Measurements from ENCODE around the gene FHAD1.

The FHAD1 gene

DNA sequence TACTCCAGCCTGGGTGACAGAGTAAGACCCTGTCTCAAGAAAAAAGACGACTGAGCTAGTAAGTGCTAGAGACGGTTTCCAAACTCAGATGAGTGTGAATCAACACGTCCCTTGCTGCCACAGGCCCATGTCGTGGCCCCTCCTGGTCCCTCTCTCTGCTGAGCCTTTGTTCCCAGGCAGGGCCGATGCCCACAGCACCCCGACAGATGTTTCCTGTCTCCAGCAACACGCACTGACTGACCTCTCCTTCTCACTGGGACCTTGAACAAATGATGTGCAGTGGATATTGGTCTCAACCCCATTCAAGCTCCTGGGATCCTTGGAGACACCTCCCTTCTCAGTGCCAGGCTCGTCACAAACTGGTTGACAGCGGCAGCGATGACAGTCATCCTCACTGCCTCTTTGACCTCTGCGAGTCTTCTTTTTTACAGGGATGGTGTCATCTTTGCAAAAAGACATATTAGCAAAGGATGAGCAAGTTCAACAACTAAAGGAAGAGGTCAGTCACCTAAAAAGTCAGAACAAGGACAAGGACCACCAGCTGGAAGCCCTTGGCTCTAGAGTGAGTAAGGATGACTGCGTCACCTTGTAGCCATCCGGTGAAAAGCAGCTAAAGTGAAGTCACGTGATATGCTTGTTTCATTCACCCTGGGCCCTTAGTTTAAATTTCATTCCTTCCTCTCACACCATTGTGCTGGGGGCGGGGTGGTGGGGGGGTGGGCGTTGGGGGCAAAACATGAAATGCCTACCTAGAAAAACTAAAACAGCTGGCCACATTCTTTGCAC lies 65.8 kb downstream of the FHAD1 start:
- no peak for ATAC-seq (replicated peaks)
- peaks cover 17 to 32% of the 10 kb centered on the region in 2 donors for H3K27me3 Mint-ChIP-seq

DNA sequence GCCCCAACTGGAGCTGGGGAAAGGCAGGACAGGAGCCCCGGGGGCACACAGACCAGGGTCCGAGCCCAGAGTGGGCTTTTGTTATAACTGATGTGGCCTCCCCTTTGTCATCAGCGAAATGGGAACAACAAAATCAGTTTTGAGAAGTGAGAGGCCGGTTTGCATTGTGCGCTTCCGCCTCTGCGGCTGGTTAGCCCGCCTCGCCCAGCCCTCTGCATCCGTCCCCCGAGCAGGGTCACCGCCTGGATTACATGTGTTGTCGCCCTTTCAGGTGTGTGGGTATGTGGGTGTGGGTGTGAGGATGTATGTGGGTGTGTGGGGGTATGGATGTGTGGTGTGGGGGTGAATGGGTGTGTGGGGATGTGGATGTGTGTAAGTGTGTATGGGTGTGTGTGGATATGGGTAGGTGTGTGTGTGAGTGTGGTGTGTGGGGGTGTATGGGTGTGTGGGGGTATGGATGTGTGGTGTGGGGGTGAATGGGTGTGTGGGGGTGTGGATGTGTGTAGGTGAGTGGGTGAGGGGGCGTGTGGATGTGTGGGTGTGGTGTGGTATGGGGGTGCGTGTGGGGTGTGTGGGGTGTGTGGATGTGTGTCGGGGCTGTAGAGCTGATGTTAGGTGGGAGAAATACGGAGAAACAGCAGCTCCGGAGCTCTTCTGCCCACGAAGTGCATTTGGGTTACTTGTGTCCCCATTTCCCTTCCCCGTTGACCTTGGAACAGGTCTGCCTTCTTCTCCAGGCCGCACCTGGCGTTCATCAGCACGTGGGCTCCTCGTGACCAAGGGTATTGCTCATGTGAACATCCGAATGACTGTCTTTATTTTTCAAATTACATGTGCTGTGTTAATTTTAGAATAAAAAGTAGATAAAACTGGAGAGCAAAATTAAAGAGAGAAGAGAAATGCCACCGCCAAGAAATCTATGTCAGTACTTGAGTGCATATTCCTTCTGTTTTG lies 67.6 kb downstream of the FHAD1 start:
- DNase-seq (no peak), ATAC-seq (replicated peaks) (no peak)
- no peaks in the 10 kb centered on the region for H3K9me3 Mint-ChIP-seq
- H3K4me1 Mint-ChIP-seq (ENCODE audit: low read depth in 2 of 2) = peaks cover 3 to 5% of the 10 kb centered on the region in 2 donors
- no peaks in the 10 kb centered on the region for H3K36me3 Mint-ChIP-seq (ENCODE audit: insufficient read depth)
- peak overlapping the region in 1 of 2 donors; percentile 21 for H3K27ac Mint-ChIP-seq
- H3K27me3 Mint-ChIP-seq = peaks cover 15 to 29% of the 10 kb centered on the region in 2 donors
- H3K4me3 Mint-ChIP-seq = no peak overlapping the region

More for the DNA sequence above, 65.8 kb downstream of the FHAD1 start:
- no peak for DNase-seq
- Mint-ChIP-seq H3K36me3 (ENCODE audit: insufficient read depth) (no peaks in the 10 kb centered on the region), H3K9me3 (no peaks in the 10 kb centered on the region), H3K4me1 (ENCODE audit: low read depth in 2 of 2) (peaks cover 3 to 5% of the 10 kb centered on the region in 2 donors), H3K4me3 (no peak overlapping the region), H3K27ac (no peak overlapping the region)

DNA sequence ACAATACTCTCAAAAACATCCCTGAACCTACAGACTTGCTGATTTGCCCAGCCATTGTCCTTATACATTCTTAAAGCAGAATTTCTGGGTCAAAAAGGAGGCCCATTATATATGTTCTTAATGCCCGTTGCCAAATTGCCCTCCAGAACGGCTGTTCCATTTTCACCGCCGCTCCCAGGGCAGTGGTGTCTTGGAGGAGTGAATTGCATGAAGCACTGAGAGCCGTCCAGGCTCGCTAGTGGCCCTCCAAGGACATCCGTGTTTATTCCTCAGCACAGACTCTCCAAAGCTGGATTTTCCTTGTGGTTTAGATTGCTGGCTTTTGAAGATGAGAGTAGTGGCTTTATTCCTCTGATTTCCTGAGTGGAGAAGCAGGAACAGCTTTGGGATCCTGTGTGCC lies 68.8 kb downstream of the FHAD1 start:
- peaks cover 3 to 17% of the 10 kb centered on the region in 2 donors for H3K27me3 Mint-ChIP-seq
- H3K4me3 Mint-ChIP-seq = no peak overlapping the region
- peaks cover 3 to 5% of the 10 kb centered on the region in 2 donors for H3K4me1 Mint-ChIP-seq (ENCODE audit: low read depth in 2 of 2)
- DNase-seq = no peak
- H3K27ac Mint-ChIP-seq = no peak overlapping the region
- ATAC-seq (replicated peaks) = no peak
- H3K9me3 Mint-ChIP-seq = no peaks in the 10 kb centered on the region
- no peaks in the 10 kb centered on the region for H3K36me3 Mint-ChIP-seq (ENCODE audit: insufficient read depth)

DNA sequence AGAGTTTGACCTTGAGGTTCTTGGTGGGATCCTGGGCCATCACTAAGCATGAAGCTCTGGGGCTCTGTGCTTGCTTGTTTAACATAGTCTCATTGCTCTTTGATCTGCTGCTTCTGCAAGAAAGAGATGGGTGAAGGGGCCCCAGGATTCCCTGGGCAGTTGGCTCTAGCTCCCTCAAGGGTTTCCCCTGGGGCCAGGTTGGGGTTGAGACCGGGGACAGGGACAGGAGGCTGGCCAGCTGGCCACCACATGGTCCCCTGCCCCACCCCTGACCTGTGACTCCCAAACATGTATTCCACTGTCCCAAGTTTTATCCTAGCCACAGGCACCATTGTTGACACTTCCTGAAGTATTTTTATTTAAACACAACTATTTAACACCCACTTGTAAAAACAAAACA lies 69.5 kb downstream of the FHAD1 start:
- Mint-ChIP-seq H3K4me1 (ENCODE audit: low read depth in 2 of 2) (peaks cover 3 to 5% of the 10 kb centered on the region in 2 donors), H3K36me3 (ENCODE audit: insufficient read depth) (no peaks in the 10 kb centered on the region), H3K9me3 (no peaks in the 10 kb centered on the region), H3K27ac (no peak overlapping the region), H3K27me3 (peaks cover 0 to 12% of the 10 kb centered on the region in 2 donors), H3K4me3 (no peak overlapping the region)
- no peak for DNase-seq
- no peak for ATAC-seq (replicated peaks)

DNA sequence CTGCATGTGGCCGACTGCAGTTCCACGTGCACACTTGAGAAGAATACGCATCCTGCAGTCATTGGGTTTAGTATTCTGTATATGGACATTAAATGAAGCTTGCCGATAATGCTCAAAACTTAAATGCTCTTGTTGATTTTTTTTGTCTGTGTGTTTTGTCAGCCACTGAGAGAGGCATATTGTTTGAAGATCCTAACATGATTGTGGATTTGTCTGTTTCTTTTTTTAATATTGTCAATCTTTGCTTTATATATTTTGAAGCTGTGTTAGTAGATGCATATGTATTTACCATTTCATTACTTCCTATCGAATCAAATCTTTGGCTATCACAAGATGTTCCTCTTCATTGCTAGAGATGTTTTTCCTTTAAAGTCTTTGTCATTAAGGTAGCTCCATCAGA lies 73.2 kb downstream of the FHAD1 start:
- ATAC-seq (replicated peaks) = no peak
- no peaks in the 10 kb centered on the region for H3K9me3 Mint-ChIP-seq
- no peak for DNase-seq
- H3K4me3 Mint-ChIP-seq = no peak overlapping the region
- no peak overlapping the region for H3K27ac Mint-ChIP-seq
- H3K36me3 Mint-ChIP-seq (ENCODE audit: insufficient read depth) = peaks cover 3% of the 10 kb centered on the region
- peaks cover 3 to 5% of the 10 kb centered on the region in 2 donors for H3K4me1 Mint-ChIP-seq (ENCODE audit: low read depth in 2 of 2)
- H3K27me3 Mint-ChIP-seq = no peaks in the 10 kb centered on the region

DNA sequence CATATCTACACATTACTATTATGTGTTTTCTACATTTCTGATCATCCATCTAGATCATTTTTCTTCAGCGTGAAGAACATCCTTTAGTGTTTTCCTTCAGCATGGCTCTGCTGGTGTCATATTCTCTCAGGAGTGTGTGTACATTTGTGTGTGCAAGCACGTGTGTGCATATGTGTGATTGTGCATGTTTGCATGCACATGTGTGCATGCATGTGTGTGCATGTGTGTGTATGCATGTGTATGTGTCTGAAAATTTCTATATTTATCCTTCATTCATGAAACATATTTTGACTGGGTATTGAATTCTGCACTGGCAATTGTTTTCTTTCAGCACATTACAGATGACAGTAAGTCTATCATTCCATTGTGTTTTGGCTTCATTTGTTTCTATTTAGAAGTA lies 74.6 kb downstream of the FHAD1 start:
- Mint-ChIP-seq H3K9me3 (no peaks in the 10 kb centered on the region), H3K36me3 (ENCODE audit: insufficient read depth) (peaks cover 3% of the 10 kb centered on the region), H3K27me3 (no peaks in the 10 kb centered on the region), H3K27ac (no peak overlapping the region), H3K4me1 (ENCODE audit: low read depth in 2 of 2) (peaks cover 5 to 9% of the 10 kb centered on the region in 2 donors), H3K4me3 (no peak overlapping the region)
- DNase-seq (no peak), ATAC-seq (replicated peaks) (no peak)

DNA sequence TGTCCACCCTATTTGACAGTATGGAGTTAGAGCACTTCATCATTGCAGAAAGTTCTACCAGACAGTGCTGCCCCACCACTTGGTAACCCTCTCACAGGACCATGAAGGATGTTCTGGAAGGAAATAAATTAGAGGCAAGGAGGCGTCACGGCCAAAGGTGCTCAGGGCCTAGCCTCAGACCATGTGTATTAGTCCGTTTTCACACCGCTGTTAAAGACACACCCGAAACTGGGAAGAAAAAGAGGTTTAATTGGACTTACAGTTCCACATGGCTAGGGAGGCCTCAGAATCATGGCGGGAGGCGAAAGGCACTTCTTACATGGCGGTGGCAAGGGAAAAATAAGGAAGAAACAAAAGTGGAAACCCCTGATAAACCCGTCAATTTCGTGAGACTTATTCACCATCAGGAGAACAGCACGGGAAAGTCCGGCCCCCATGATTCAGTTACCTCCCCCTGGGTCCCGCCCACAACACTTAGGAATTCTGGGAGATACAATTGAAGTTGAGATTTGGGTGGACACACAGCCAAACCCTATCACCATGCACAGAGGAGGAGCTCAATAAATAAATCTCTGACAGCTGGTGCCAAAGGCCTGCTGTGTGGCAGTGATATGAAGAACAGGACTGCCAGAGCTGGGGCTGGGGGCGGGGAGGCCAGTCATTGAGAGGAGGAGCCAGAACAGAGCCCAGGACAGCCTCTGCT lies 75.8 kb downstream of the FHAD1 start:
- peaks cover 5 to 9% of the 10 kb centered on the region in 2 donors for H3K4me1 Mint-ChIP-seq (ENCODE audit: low read depth in 2 of 2)
- no peak overlapping the region for H3K4me3 Mint-ChIP-seq
- H3K27me3 Mint-ChIP-seq = no peaks in the 10 kb centered on the region
- DNase-seq = no peak
- no peak for ATAC-seq (replicated peaks)
- peaks cover 3% of the 10 kb centered on the region for H3K36me3 Mint-ChIP-seq (ENCODE audit: insufficient read depth)
- H3K27ac Mint-ChIP-seq = no peak overlapping the region
- no peaks in the 10 kb centered on the region for H3K9me3 Mint-ChIP-seq

DNA sequence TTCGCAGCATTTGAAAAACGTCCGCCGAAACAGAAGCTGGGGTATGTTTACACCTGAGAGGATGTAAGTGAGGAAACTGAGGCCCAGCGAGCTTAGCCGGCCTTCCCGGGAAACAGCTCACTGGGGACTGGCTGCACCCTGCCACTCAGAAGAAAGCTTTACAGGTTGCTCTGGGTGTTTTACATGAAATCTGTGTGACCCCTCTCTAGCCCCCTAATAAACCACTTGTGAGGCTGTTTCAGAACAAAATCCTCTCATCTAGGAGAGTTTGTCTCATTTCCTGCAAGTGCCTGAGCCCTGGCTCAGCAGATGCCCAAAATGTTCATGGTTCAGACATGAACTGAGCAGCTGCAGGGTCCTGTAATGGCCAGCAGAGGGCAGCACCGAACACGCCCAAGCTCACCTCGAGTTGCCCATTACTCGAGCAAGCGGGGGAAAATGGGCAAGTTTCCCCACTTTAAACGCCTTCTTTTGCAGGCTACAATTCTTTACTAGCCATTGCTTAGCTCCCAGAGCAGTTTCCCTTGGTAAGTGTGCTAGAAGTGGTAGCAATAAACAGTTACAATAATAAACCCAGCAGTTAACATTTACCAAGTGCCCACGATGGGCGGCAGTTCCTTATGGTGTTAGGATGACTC lies 76.4 kb downstream of the FHAD1 start:
- no peak overlapping the region for H3K27ac Mint-ChIP-seq
- DNase-seq (peak; percentile 73 to 76 (median 74)), ATAC-seq (replicated peaks) (peak; percentile 99)
- peaks cover 3% of the 10 kb centered on the region for H3K36me3 Mint-ChIP-seq (ENCODE audit: insufficient read depth)
- no peak overlapping the region for H3K4me3 Mint-ChIP-seq
- H3K27me3 Mint-ChIP-seq = no peaks in the 10 kb centered on the region
- no peaks in the 10 kb centered on the region for H3K9me3 Mint-ChIP-seq
- H3K4me1 Mint-ChIP-seq (ENCODE audit: low read depth in 2 of 2) = peaks cover 5 to 9% of the 10 kb centered on the region in 2 donors

DNA sequence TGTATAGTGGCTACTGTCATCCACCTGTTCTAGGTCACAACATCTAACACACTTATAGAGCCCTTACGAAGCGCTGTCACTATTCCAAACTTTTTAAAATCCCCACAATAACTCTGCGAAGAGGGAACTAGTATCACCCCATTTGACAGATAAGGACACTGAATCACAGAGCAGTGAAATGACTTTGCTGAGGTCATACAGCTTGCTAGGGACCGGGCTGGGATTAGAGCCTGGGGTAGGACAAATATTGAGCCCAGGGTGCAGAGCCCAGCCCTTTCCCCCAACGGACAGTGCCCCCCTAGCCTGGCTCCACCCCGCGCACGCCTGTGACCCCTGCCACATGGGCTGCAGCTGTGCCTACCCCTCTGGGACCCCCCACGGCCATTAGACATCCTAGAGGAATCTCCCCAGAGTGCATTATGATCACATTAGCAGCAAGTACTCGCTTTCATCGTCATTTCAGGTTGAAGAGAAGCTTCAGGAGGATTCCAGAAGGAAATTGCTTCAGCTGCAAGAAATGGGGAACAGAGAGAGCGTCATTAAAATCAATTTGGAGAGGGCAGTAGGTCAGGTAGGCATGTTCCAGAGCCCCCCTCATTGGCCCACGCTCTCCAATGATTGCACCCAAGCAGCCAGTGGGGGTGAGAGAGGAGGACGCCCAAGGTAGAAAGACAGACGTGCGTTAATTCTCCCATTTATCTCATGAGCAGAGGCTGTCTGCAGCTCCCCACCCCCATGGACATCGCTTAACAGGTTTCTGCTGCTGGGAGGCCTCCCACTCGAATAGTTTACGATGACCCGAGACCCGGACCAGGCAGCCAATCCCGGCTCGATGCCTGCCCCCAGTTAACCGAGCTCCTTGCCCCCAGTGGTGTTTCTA lies 77.2 kb downstream of the FHAD1 start:
- DNase-seq = no peak
- H3K4me1 Mint-ChIP-seq (ENCODE audit: low read depth in 2 of 2) = peaks cover 7 to 9% of the 10 kb centered on the region in 2 donors
- no peaks in the 10 kb centered on the region for H3K27me3 Mint-ChIP-seq
- no peak for ATAC-seq (replicated peaks)
- no peaks in the 10 kb centered on the region for H3K9me3 Mint-ChIP-seq
- H3K4me3 Mint-ChIP-seq = no peak overlapping the region
- H3K27ac Mint-ChIP-seq = no peak overlapping the region
- H3K36me3 Mint-ChIP-seq (ENCODE audit: insufficient read depth) = peaks cover 3% of the 10 kb centered on the region

DNA sequence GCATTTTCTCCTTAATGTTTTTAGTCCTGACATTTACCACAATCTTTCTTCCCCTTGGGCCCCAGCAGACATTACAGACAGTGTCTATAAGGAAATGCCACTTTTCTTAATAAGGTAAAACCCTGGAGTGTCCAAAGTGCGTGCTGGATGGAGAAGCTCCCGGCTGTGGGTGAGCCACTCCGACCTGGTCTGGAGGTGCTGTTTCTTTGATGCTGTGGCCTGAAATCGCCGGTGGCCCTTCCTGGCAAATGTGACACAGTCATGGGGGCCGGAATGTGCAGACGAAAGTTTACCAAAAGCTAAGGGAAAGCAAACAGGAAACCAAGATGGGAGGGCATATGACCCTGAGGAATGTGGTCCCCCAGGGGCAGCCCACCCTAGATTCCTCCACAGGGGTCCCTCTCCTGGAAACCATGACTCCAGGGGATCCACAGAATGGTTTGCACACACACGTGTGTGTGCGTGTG lies 77.9 kb downstream of the FHAD1 start:
- Mint-ChIP-seq H3K27ac (no peak overlapping the region), H3K27me3 (no peaks in the 10 kb centered on the region), H3K4me3 (no peak overlapping the region), H3K36me3 (ENCODE audit: insufficient read depth) (peaks cover 3% of the 10 kb centered on the region), H3K4me1 (ENCODE audit: low read depth in 2 of 2) (peaks cover 7 to 9% of the 10 kb centered on the region in 2 donors), H3K9me3 (no peaks in the 10 kb centered on the region)
- ATAC-seq (replicated peaks) = no peak
- DNase-seq = no peak

DNA sequence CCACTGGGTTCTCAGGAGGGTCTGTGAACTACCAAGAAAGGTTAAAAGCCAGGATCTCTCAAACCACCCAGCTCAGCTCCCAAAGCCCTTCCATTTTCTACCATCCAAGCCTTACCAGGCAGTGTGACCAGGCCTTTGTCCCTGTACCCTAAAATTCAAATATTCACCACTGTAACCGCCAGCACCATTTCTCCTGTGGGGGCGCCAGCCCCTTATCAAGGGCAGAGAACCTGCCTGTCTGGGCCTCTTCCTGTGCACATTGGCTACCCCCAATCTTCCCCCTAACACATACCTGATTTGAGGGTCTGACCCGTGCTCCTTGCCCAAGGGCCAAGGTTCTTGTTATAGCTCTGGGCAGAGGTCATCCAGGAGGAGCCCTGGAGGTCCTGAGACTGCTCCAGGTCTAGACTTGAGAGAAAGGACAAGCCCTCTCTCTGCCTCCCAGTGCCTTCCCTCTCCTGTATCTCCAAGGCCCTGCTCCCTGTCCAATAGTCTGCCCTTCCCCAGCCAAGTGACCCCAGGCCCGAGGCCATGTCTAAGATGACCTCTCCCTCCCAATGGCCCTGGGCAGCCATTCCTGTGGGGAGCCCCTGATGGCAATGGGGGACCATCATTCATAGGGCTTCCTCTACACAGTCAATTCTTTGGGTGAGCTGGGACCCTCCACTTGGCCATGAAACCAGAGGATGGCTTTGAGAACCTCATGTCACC lies 78.5 kb downstream of the FHAD1 start:
- no peak overlapping the region for H3K4me3 Mint-ChIP-seq
- no peak overlapping the region for H3K27ac Mint-ChIP-seq
- DNase-seq = no peak
- peaks cover 7 to 9% of the 10 kb centered on the region in 2 donors for H3K4me1 Mint-ChIP-seq (ENCODE audit: low read depth in 2 of 2)
- peaks cover 3% of the 10 kb centered on the region for H3K36me3 Mint-ChIP-seq (ENCODE audit: insufficient read depth)
- H3K9me3 Mint-ChIP-seq = no peaks in the 10 kb centered on the region
- no peak for ATAC-seq (replicated peaks)
- no peaks in the 10 kb centered on the region for H3K27me3 Mint-ChIP-seq

All from effector memory CD8-positive, alpha-beta T cell (primary cell).